WERI-Rb-1 (cell line): ENCODE results near the gene ZBTB18.

Experiments used
- DNase-seq: peaks from one replicate; pipeline ENCODE4 v3.0.0-alpha.2; 2020
- H3K27ac ChIP-seq: fragments of 250-450 bp; sonication (Bioruptor Pico); 2 replicates; pipeline ENCODE4 v1.5.1; 2020; ENCODE audit warnings: mild to moderate bottlenecking, moderate library complexity
- H3K27me3 ChIP-seq: fragments of 250-450 bp; sonication (Bioruptor Pico); 2 replicates; pipeline ENCODE4 v1.5.1; 2021; ENCODE audit warnings: mild to moderate bottlenecking, low read depth, moderate library complexity; ENCODE audit not compliant: insufficient read depth, severe bottlenecking
- H3K36me3 ChIP-seq: fragments of 250-450 bp; sonication (Bioruptor Pico); 2 replicates; pipeline ENCODE4 v1.5.1; 2020; ENCODE audit warnings: mild to moderate bottlenecking, moderate library complexity
- H3K4me3 ChIP-seq: 2 replicates; pipeline ENCODE4 v1.5.1; 2011; ENCODE audit warnings: low read depth, mild to moderate bottlenecking, control low read depth, low read length
- H3K9me3 ChIP-seq: fragments of 250-450 bp; sonication (Bioruptor Pico); 2 replicates; pipeline ENCODE4 v1.5.1; 2021; ENCODE audit warnings: mild to moderate bottlenecking, moderate library complexity; ENCODE audit not compliant: severe bottlenecking
- CTCF ChIP-seq: IDR thresholded peaks from 2 replicates; pipeline ENCODE4 v1.5.1; 2011; ENCODE audit warnings: low read depth, mild to moderate bottlenecking, control low read depth, inconsistent platforms, low read length

Gene ZBTB18

GRCh38 chr1:244080343-244080929, 29.4 kb downstream of the ZBTB18 start:
- TF ChIP-seq CTCF, result no peak
- no peak overlapping the region for H3K4me3 ChIP-seq
- H3K9me3 ChIP-seq, result no peaks in the 10 kb centered on the region
- no peaks in the 10 kb centered on the region for H3K36me3 ChIP-seq
- no peak overlapping the region for H3K27ac ChIP-seq
- no peak for DNase-seq
- no peaks in the 10 kb centered on the region for H3K27me3 ChIP-seq

- no peak for DNase-seq
Measured at GRCh38 chr1:244082969-244083368, 31.9 kb downstream of the ZBTB18 start.

GRCh38 chr1:244083383-244083943, 32.4 kb downstream of the ZBTB18 start:
- TF ChIP-seq CTCF, result no peak
- Histone ChIP-seq H3K27me3 (no peaks in the 10 kb centered on the region), H3K4me3 (no peak overlapping the region), H3K27ac (no peak overlapping the region), H3K36me3 (no peaks in the 10 kb centered on the region), H3K9me3 (peaks cover 4% of the 10 kb centered on the region)
- no peak for DNase-seq

More at GRCh38 chr1:244082969-244083368, 31.9 kb downstream of the ZBTB18 start:
- no peaks in the 10 kb centered on the region for H3K36me3 ChIP-seq
- H3K4me3 ChIP-seq, result no peak overlapping the region
- no peak overlapping the region for H3K27ac ChIP-seq
- TF ChIP-seq CTCF, result no peak
- no peaks in the 10 kb centered on the region for H3K27me3 ChIP-seq
- peaks cover 4% of the 10 kb centered on the region for H3K9me3 ChIP-seq

GRCh38 chr1:244084763-244085162, 33.7 kb downstream of the ZBTB18 start:
- no peak overlapping the region for H3K27ac ChIP-seq
- H3K36me3 ChIP-seq, result no peaks in the 10 kb centered on the region
- H3K9me3 ChIP-seq, result peaks cover 4% of the 10 kb centered on the region
- DNase-seq, result no peak
- H3K27me3 ChIP-seq, result no peaks in the 10 kb centered on the region
- no peak overlapping the region for H3K4me3 ChIP-seq
- no peak for TF ChIP-seq CTCF

- DNase-seq, result no peak
- no peak for TF ChIP-seq CTCF
- H3K4me3 ChIP-seq, result no peak overlapping the region
- H3K27me3 ChIP-seq, result no peaks in the 10 kb centered on the region
- H3K9me3 ChIP-seq, result peaks cover 4% of the 10 kb centered on the region
- no peaks in the 10 kb centered on the region for H3K36me3 ChIP-seq
- H3K27ac ChIP-seq, result no peak overlapping the region
Measured at GRCh38 chr1:244085891-244086290, 34.8 kb downstream of the ZBTB18 start.

GRCh38 chr1:244087021-244087560, 36.0 kb downstream of the ZBTB18 start:
- no peaks in the 10 kb centered on the region for H3K27me3 ChIP-seq
- H3K9me3 ChIP-seq, result peaks cover 4% of the 10 kb centered on the region
- DNase-seq, result no peak
- no peak overlapping the region for H3K4me3 ChIP-seq
- H3K36me3 ChIP-seq, result no peaks in the 10 kb centered on the region
- TF ChIP-seq CTCF, result no peak
- no peak overlapping the region for H3K27ac ChIP-seq
